SK-N-MC (cell line): ENCODE data around the gene UBE2L6.

Source experiments
- EZH2 ChIP-seq: fragments of 200-600 bp; sonication (generic); IDR thresholded peaks from one replicate; pipeline ENCODE4 v1.6.1; 2017; ENCODE audit warnings: antibody characterized with exemption
- POLR2AphosphoS5 ChIP-seq: IDR thresholded peaks from 2 replicates; pipeline ENCODE4 v1.6.1; 2012; ENCODE audit warnings: mild to moderate bottlenecking, low read depth, low read length, borderline replicate concordance

- no peak for TF ChIP-seq EZH2
- TF ChIP-seq POLR2AphosphoS5 = no peak
Measured at GRCh38 chr11:57615308-57615707, 47.8 kb upstream of the UBE2L6 start.
